Immature natural killer cell (primary cell): Measurements from ENCODE around the gene UNKL. TPM values are rescaled to one million over a fixed set of nuclear protein-coding genes. Genes with fewer than 3 reads are reported as not detected.

ENCODE experiments used
- polyA plus RNA-seq, 3 donors: library from polyadenylated mRNA; unstranded; fragments of 300-500 nt; fragmentation: Illumina TruSeq; gene quantifications; one replicate each; pipeline ENCODE4 v1.2.3, GENCODE V29; 2021

Gene UNKL
- polyA plus RNA-seq, 3 donors from 2014 or later: 1.0 to 14.5 (median 5.9) TPM

Other genes with a start within 250 kb of the UNKL start
- not detected for gene TPSG1, start 189.4 kb downstream of the UNKL start, polyA plus RNA-seq
- not detected for gene TPSB2, start 184.5 kb downstream of the UNKL start, polyA plus RNA-seq
- gene TPSAB1, start 174.0 kb downstream of the UNKL start, polyA plus RNA-seq: not detected
- not detected for gene TPSD1, start 158.6 kb downstream of the UNKL start, polyA plus RNA-seq
- gene UBE2I, start 105.1 kb downstream of the UNKL start, polyA plus RNA-seq: 100 to 1,000 TPM in 2 of 3 donors, 10 to 100 TPM in 1; 94.1 to 119 (median 101) TPM
- gene BAIAP3, start 81.1 kb downstream of the UNKL start, polyA plus RNA-seq: 1 to 10 TPM in 2 of 3 donors, not detected in 1; 1.9 to 4.0 TPM
- gene TSR3, start 62.8 kb downstream of the UNKL start, polyA plus RNA-seq: 100 to 1,000 TPM; 104 to 143 (median 114) TPM
- gene GNPTG, start 62.8 kb downstream of the UNKL start, polyA plus RNA-seq: 10 to 100 TPM; 44.3 to 76.5 (median 64.1) TPM
- 10 to 100 TPM; 59.3 to 79.9 (median 64.7) TPM for gene UQCC4, start 6.0 kb upstream of the UNKL start, polyA plus RNA-seq
- not detected for gene PERCC1, start 16.4 kb upstream of the UNKL start, polyA plus RNA-seq
- gene CCDC154, start 29.9 kb upstream of the UNKL start, polyA plus RNA-seq: not detected
- gene CLCN7, start 60.3 kb upstream of the UNKL start, polyA plus RNA-seq: 10 to 100 TPM; 19.8 to 44.8 (median 21.5) TPM
- gene PTX4, start 74.2 kb upstream of the UNKL start, polyA plus RNA-seq: not detected
- gene TELO2, start 78.7 kb upstream of the UNKL start, polyA plus RNA-seq: 10 to 100 TPM; 12.0 to 16.4 (median 12.3) TPM
- 10 to 100 TPM; 23.0 to 41.0 (median 38.3) TPM for gene TMEM204, start 119.0 kb upstream of the UNKL start, polyA plus RNA-seq
- 1 to 10 TPM in 2 of 3 donors, not detected in 1; 1.5 to 2.0 TPM for gene IFT140, start 197.4 kb upstream of the UNKL start, polyA plus RNA-seq
- 10 to 100 TPM in 1 of 3 donors, 1 to 10 TPM in 2; 1.4 to 11.5 (median 2.8) TPM for gene CRAMP1, start 197.7 kb upstream of the UNKL start, polyA plus RNA-seq